GM23248 (cell line): ENCODE measurements around the gene XRCC5.

ENCODE experiments used
- EZH2 ChIP-seq: fragments of 200-600 bp; sonication (generic); IDR thresholded peaks from 2 replicates; pipeline ENCODE4 v1.6.1; 2018; ENCODE audit warnings: antibody characterized with exemption, mild to moderate bottlenecking; ENCODE audit not compliant: insufficient read depth, poor library complexity, severe bottlenecking
- EZH2phosphoT487 ChIP-seq: fragments of 200-600 bp; sonication (generic); IDR thresholded peaks from 2 replicates; pipeline ENCODE4 v1.6.1; 2018; ENCODE audit warnings: antibody characterized with exemption, moderate library complexity, mild to moderate bottlenecking, low read depth; ENCODE audit not compliant: insufficient read depth

GRCh38 chr2:216130346-216130971 is 21.3 kb downstream of the XRCC5 start:
- TF ChIP-seq EZH2 (no peak), EZH2phosphoT487 (no peak)
